Measurements from ENCODE around the gene CACNG5.

DNA sequence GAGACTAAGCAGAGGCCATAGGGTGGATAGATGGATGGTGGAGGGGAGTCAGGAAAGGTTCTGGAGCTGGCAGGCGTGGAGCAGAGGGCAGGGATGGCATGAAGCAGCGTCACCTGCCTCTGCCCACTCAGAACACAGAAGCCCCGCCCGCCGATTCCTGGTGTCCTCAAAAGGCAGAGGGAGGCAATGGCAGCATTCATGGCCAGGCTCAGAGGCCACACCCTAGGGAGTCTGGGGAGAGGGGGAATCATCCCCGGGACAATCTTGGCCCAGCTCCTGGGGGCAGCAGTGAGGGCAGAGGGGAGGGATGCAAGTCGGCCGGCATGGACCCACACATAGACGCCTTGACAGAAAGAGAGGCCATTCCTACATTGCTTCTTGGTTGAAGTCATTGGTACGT is 68.9 kb downstream of the CACNG5 start:
- TF ChIP-seq POLR2A (IDR thresholded peaks at IDR 0.05; ENCODE audit: low read depth) (no peak), POLR2AphosphoS5 (IDR thresholded peaks at IDR 0.05) (no peak)
- TF ChIP-seq, protein P1, sequence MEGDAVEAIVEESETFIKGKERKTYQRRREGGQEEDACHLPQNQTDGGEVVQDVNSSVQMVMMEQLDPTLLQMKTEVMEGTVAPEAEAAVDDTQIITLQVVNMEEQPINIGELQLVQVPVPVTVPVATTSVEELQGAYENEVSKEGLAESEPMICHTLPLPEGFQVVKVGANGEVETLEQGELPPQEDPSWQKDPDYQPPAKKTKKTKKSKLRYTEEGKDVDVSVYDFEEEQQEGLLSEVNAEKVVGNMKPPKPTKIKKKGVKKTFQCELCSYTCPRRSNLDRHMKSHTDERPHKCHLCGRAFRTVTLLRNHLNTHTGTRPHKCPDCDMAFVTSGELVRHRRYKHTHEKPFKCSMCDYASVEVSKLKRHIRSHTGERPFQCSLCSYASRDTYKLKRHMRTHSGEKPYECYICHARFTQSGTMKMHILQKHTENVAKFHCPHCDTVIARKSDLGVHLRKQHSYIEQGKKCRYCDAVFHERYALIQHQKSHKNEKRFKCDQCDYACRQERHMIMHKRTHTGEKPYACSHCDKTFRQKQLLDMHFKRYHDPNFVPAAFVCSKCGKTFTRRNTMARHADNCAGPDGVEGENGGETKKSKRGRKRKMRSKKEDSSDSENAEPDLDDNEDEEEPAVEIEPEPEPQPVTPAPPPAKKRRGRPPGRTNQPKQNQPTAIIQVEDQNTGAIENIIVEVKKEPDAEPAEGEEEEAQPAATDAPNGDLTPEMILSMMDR (IDR thresholded peaks at IDR 0.05), result no peak
